Measurements from ENCODE around the gene CNKSR1. TPM values are rescaled to one million over a fixed set of nuclear protein-coding genes. Genes with fewer than 3 reads are reported as not detected.

The CNKSR1 gene
- total RNA-seq, 1 donor from 2014 or later, result 2.9 TPM

GRCh38 chr1:26175346-26175745, 1.9 kb upstream of the CNKSR1 start:
- intact Hi-C loops (cut with DNase I), result no loop called here
- DNase-seq (ENCODE audit: low spot score), result no peak

GRCh38 chr1:26180010-26180506, 2.8 kb downstream of the CNKSR1 start:
- intact Hi-C loops (cut with DNase I), result no loop called here
- no peak for DNase-seq (ENCODE audit: low spot score)

- DNase-seq (ENCODE audit: low spot score), result no peak
- intact Hi-C loops (cut with DNase I), result no loop called here
These were observed 4.5 kb downstream of the CNKSR1 start for GRCh38 chr1:26181586-26182382.

- intact Hi-C loops (cut with DNase I), result no loop called here
- DNase-seq (ENCODE audit: low spot score), result no peak
These were observed 5.0 kb downstream of the CNKSR1 start for GRCh38 chr1:26182383-26182696.

- intact Hi-C loops (cut with DNase I), result no loop called here
These were observed 6.8 kb downstream of the CNKSR1 start for GRCh38 chr1:26184086-26184485.

GRCh38 chr1:26184883-26185282, 7.6 kb downstream of the CNKSR1 start:
- no peak for DNase-seq (ENCODE audit: low spot score)
- intact Hi-C loops (cut with DNase I), result no loop called here

More at GRCh38 chr1:26184086-26184485, 6.8 kb downstream of the CNKSR1 start:
- DNase-seq (ENCODE audit: low spot score), result no peak

GRCh38 chr1:26187882-26188281, 10.6 kb downstream of the CNKSR1 start:
- intact Hi-C loops (cut with DNase I), result no loop called here

GRCh38 chr1:26188477-26188876, 11.2 kb downstream of the CNKSR1 start:
- intact Hi-C loops (cut with DNase I), result no loop called here
- DNase-seq (ENCODE audit: low spot score), result no peak

More at GRCh38 chr1:26187882-26188281, 10.6 kb downstream of the CNKSR1 start:
- DNase-seq (ENCODE audit: low spot score), result no peak

GRCh38 chr1:26189331-26189730, 12.0 kb downstream of the CNKSR1 start:
- no peak for DNase-seq (ENCODE audit: low spot score)
- intact Hi-C loops (cut with DNase I), result no loop called here

- intact Hi-C loops (cut with DNase I), result no loop called here
- DNase-seq (ENCODE audit: low spot score), result no peak
These were observed 12.5 kb downstream of the CNKSR1 start for GRCh38 chr1:26189751-26190275.

- intact Hi-C loops (cut with DNase I), result no loop called here
- DNase-seq (ENCODE audit: low spot score), result no peak
These were observed 13.2 kb downstream of the CNKSR1 start, which contains the start of gene CATSPER4 for GRCh38 chr1:26190373-26190987. CATSPER4 (plus strand) TSS chr1:26190602; CDS start chr1:26190628, 26 bp downstream.

GRCh38 chr1:26191739-26192138, 14.4 kb downstream of the CNKSR1 start:
- DNase-seq (ENCODE audit: low spot score), result no peak
- intact Hi-C loops (cut with DNase I), result no loop called here

GRCh38 chr1:26195805-26196204, 18.5 kb downstream of the CNKSR1 start:
- no peak for DNase-seq (ENCODE audit: low spot score)
- intact Hi-C loops (cut with DNase I), result no loop called here

GRCh38 chr1:26197301-26197700, 20.0 kb downstream of the CNKSR1 start:
- intact Hi-C loops (cut with DNase I), result no loop called here
- DNase-seq (ENCODE audit: low spot score), result no peak

GRCh38 chr1:26197813-26198212, 20.5 kb downstream of the CNKSR1 start:
- intact Hi-C loops (cut with DNase I), result no loop called here

GRCh38 chr1:26200413-26200812, 23.1 kb downstream of the CNKSR1 start:
- intact Hi-C loops (cut with DNase I), result no loop called here
- no peak for DNase-seq (ENCODE audit: low spot score)

More at GRCh38 chr1:26197813-26198212, 20.5 kb downstream of the CNKSR1 start:
- no peak for DNase-seq (ENCODE audit: low spot score)

GRCh38 chr1:26203642-26204318, 26.5 kb downstream of the CNKSR1 start:
- DNase-seq (ENCODE audit: low spot score), result no peak
- intact Hi-C loops (cut with DNase I), result no loop called here

- intact Hi-C loops (cut with DNase I), result no loop called here
These were observed 33.0 kb downstream of the CNKSR1 start for GRCh38 chr1:26210147-26210870.

GRCh38 chr1:26212726-26213125, 35.4 kb downstream of the CNKSR1 start:
- no peak for DNase-seq (ENCODE audit: low spot score)
- intact Hi-C loops (cut with DNase I), result no loop called here

More at GRCh38 chr1:26210147-26210870, 33.0 kb downstream of the CNKSR1 start:
- DNase-seq (ENCODE audit: low spot score), result no peak

Measured in cardiac septum (tissue), 1 donor.